Measurements from ENCODE around the gene RAD51B. TPM values are rescaled to one million over a fixed set of nuclear protein-coding genes. Genes with fewer than 3 reads are reported as not detected.

RAD51B gene
- total RNA-seq, 2 donors from 2014 or later: 9.3 to 12.1 TPM

DNA sequence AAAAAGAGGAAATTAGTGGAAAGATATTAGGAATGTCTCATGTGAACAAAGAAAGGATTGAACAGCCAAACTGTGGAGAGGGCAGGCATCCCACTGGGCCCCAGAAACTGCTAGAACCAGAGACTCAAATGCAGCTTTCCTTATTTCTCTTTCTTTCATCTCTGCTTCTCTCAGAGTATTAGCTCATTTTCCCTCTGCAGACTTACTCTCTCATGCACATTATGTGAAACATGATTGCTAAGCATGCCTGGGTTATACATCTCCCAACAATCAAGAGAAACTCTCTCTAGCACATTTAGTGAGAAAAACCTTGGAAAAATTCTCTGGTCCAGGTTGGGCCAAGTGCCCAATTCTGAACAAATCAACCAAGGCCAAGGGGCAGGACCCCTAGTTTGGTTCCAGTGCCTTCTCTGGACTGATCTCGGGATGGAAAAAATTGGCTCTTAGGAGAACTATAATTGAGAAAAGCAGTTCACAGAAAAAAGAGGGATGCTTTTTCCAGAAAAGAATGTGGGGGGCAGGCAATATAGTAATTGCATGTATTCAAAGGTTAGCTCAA, 313.1 kb downstream of the RAD51B start:
- no peak overlapping the region for H3K4me3 ChIP-seq
- DNase-seq (ENCODE audit: low spot score) (no peak), ATAC-seq (ENCODE audit: insufficient number of reproducible peaks, low FRiP score, low read depth) (no peak)
- TF ChIP-seq, protein P1, sequence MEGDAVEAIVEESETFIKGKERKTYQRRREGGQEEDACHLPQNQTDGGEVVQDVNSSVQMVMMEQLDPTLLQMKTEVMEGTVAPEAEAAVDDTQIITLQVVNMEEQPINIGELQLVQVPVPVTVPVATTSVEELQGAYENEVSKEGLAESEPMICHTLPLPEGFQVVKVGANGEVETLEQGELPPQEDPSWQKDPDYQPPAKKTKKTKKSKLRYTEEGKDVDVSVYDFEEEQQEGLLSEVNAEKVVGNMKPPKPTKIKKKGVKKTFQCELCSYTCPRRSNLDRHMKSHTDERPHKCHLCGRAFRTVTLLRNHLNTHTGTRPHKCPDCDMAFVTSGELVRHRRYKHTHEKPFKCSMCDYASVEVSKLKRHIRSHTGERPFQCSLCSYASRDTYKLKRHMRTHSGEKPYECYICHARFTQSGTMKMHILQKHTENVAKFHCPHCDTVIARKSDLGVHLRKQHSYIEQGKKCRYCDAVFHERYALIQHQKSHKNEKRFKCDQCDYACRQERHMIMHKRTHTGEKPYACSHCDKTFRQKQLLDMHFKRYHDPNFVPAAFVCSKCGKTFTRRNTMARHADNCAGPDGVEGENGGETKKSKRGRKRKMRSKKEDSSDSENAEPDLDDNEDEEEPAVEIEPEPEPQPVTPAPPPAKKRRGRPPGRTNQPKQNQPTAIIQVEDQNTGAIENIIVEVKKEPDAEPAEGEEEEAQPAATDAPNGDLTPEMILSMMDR (IDR thresholded peaks at IDR 0.05): no peak
- H3K27me3 ChIP-seq (replicated peaks; ENCODE audit: insufficient read depth): no peaks in the 10 kb centered on the region
- no peaks in the 10 kb centered on the region for H3K9me3 ChIP-seq
- H3K36me3 ChIP-seq: no peaks in the 10 kb centered on the region
- no peak overlapping the region for H3K27ac ChIP-seq
- peaks cover 15 to 34% of the 10 kb centered on the region in 2 donors for H3K4me1 ChIP-seq (ENCODE audit: control insufficient read depth in 1 of 2, low read depth in 2 of 2)

DNA sequence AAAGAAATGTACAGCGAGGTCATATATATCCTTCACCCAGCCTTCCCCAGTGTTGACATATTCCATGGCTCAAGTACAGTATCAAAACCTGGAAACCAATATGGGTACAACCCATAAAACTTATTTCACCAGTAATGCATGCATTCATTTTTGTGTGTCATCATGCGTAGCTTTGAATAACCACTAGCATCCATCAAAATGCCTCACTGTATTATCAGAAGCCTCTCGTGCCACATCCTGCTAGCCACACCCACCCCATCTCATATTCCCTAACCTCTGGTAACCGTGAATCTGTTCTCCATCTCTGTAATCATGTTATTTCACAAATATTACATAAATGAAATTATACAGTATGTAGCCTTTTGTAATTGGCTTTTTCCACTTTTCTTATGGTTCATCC, 314.3 kb downstream of the RAD51B start:
- no peak for DNase-seq (ENCODE audit: low spot score)
- no peaks in the 10 kb centered on the region for H3K9me3 ChIP-seq
- no peak overlapping the region for H3K27ac ChIP-seq
- H3K4me3 ChIP-seq: no peak overlapping the region
- peaks cover 23 to 43% of the 10 kb centered on the region in 2 donors for H3K4me1 ChIP-seq (ENCODE audit: control insufficient read depth in 1 of 2, low read depth in 2 of 2)
- H3K27me3 ChIP-seq (replicated peaks; ENCODE audit: insufficient read depth): no peaks in the 10 kb centered on the region
- ATAC-seq (ENCODE audit: insufficient number of reproducible peaks, low FRiP score, low read depth): no peak
- H3K36me3 ChIP-seq: no peaks in the 10 kb centered on the region
- TF ChIP-seq, protein P1 (IDR thresholded peaks at IDR 0.05): no peak

DNA sequence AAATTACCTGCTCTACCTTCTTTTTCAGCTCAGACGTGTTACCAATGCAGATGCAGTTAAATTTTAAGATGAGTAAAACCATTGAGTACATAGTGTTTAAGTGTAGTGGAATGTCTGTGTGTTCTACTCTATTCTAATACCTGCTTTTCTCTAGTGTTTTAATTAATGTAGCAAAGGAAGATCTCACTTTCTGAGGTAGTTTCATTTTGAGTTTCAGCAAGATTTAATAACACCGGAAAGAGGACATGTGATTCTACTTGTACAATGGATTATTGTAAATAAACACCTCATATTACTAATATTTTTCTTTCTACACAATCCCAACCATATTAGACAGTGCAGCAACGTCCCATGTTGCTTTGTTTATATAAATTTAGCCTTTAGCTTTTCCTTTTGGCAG, 315.4 kb downstream of the RAD51B start:
- DNase-seq (ENCODE audit: low spot score) (no peak), ATAC-seq (ENCODE audit: insufficient number of reproducible peaks, low FRiP score, low read depth) (no peak)
- H3K4me1 ChIP-seq (ENCODE audit: control insufficient read depth in 1 of 2, low read depth in 2 of 2): peaks cover 23 to 51% of the 10 kb centered on the region in 2 donors
- peak overlapping the region in 1 of 2 donors; percentile 15 for H3K27ac ChIP-seq
- no peaks in the 10 kb centered on the region for H3K9me3 ChIP-seq
- TF ChIP-seq, protein P1 (IDR thresholded peaks at IDR 0.05): no peak
- no peaks in the 10 kb centered on the region for H3K36me3 ChIP-seq
- H3K27me3 ChIP-seq (replicated peaks; ENCODE audit: insufficient read depth): no peaks in the 10 kb centered on the region
- H3K4me3 ChIP-seq: no peak overlapping the region

DNA sequence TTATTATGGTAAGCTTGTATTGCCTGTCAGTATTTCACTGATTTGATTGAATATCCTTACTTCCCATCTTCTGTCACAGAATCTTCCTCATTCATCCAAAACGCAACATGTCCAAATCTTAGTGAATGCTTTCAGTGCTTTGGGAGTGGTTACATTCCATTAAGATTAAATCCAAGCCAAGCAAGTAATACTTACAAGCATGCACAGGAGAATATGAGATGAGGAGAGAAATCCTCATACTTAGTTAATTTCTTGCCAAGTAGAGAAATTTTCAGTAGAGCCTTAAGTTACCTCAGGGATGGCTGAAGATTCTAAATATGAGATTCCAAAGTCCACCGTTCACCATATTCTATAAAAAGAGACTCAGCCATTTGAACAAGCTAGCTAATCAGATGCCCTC, 316.0 kb downstream of the RAD51B start:
- TF ChIP-seq, protein P1 (IDR thresholded peaks at IDR 0.05): no peak
- H3K9me3 ChIP-seq: no peaks in the 10 kb centered on the region
- peaks cover 27 to 56% of the 10 kb centered on the region in 2 donors for H3K4me1 ChIP-seq (ENCODE audit: control insufficient read depth in 1 of 2, low read depth in 2 of 2)
- DNase-seq (ENCODE audit: low spot score): no peak
- H3K4me3 ChIP-seq: no peak overlapping the region
- peak overlapping the region in 1 of 2 donors; percentile 15 for H3K27ac ChIP-seq
- ATAC-seq (ENCODE audit: insufficient number of reproducible peaks, low FRiP score, low read depth): no peak
- H3K27me3 ChIP-seq (replicated peaks; ENCODE audit: insufficient read depth): no peaks in the 10 kb centered on the region
- no peaks in the 10 kb centered on the region for H3K36me3 ChIP-seq

DNA sequence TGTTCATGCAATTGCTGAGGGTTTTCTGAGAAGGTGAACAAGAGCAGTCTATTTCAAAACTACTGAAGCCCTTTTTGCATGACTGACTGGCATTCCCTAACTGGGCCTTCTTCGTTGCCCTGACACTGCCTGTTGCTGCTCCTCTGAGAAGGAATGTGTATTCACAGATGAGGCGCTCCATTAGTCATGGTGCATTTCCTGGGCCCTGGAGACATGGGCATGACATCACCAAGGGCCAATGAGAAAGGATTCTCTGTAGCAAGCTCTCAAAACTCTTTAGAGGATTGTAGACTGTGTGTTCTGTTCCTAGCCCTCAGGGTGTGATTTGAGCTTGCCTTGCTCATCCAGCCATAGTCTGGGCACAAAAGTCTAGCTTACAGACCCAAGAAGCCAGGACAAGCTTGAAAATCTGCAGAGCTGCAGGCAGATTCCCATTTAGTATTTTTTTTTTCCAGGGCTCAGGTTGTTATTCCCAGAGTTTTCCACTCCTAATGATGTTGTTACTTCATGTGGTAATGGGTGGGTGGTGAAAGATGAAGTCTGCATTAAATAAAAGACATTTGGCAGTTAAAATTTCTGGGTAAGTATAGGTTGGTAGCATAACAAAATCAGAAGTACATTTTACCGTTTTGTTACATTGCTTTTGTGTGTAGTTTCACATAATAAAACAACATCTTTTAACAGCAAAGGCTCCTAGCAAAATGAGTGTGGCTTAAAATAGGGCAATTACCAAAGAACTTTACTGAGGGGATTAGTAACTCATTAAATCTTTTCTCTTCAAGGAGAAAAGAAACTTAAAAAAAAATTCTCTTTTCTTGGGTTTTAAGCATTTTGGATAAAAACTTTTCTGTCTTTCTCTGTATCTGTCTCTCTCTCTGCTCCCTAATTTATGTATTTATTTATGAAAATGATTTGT, 318.4 kb downstream of the RAD51B start:
- H3K4me1 ChIP-seq (ENCODE audit: control insufficient read depth in 1 of 2, low read depth in 2 of 2): peaks cover 36 to 51% of the 10 kb centered on the region in 2 donors
- no peak overlapping the region for H3K4me3 ChIP-seq
- H3K36me3 ChIP-seq: no peaks in the 10 kb centered on the region
- H3K27me3 ChIP-seq (replicated peaks; ENCODE audit: insufficient read depth): no peaks in the 10 kb centered on the region
- H3K9me3 ChIP-seq: no peaks in the 10 kb centered on the region
- TF ChIP-seq, protein P1 (IDR thresholded peaks at IDR 0.05): no peak
- peak overlapping the region in 1 of 2 donors; percentile 47 for H3K27ac ChIP-seq
- DNase-seq (ENCODE audit: low spot score) (peak; percentile 35), ATAC-seq (ENCODE audit: insufficient number of reproducible peaks, low FRiP score, low read depth) (peak; percentile 64)

All from thoracic aorta (tissue), 2 donors.